GM12875 (cell line): ENCODE results near the gene ATP11A.

Experiments
- H3K4me3 ChIP-seq: one replicate; pipeline ENCODE4 v1.5.1; 2011; ENCODE audit warnings: low read depth, low read length, control low read depth
- TF ChIP-seq, protein P1 (sequence below): IDR thresholded peaks from 2 replicates; pipeline ENCODE4 v1.5.1; 2011; ENCODE audit warnings: low read depth, mild to moderate bottlenecking, control low read depth, inconsistent platforms, low read length, moderate library complexity, borderline replicate concordance; ENCODE audit not compliant: insufficient read depth

Gene ATP11A

DNA sequence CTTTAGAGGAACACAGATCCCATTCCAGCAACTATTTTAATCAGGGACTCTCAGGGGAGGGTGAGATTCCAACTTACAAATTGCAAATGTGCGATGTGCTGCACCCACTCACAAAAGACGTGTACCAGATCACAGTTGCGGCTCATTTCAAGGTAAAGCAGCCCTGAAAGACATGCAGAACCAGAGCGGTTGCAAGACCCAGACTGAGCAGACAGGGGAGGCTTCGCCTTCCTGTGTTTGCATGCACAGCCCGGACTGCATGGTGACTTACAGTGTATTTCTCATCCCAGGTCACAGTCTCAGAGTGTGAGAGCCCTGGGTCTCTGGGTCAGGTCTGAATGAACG, 84.6 kb downstream of the ATP11A start:
- TF ChIP-seq, protein P1, sequence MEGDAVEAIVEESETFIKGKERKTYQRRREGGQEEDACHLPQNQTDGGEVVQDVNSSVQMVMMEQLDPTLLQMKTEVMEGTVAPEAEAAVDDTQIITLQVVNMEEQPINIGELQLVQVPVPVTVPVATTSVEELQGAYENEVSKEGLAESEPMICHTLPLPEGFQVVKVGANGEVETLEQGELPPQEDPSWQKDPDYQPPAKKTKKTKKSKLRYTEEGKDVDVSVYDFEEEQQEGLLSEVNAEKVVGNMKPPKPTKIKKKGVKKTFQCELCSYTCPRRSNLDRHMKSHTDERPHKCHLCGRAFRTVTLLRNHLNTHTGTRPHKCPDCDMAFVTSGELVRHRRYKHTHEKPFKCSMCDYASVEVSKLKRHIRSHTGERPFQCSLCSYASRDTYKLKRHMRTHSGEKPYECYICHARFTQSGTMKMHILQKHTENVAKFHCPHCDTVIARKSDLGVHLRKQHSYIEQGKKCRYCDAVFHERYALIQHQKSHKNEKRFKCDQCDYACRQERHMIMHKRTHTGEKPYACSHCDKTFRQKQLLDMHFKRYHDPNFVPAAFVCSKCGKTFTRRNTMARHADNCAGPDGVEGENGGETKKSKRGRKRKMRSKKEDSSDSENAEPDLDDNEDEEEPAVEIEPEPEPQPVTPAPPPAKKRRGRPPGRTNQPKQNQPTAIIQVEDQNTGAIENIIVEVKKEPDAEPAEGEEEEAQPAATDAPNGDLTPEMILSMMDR: no peak
- no peak overlapping the region for H3K4me3 ChIP-seq

DNA sequence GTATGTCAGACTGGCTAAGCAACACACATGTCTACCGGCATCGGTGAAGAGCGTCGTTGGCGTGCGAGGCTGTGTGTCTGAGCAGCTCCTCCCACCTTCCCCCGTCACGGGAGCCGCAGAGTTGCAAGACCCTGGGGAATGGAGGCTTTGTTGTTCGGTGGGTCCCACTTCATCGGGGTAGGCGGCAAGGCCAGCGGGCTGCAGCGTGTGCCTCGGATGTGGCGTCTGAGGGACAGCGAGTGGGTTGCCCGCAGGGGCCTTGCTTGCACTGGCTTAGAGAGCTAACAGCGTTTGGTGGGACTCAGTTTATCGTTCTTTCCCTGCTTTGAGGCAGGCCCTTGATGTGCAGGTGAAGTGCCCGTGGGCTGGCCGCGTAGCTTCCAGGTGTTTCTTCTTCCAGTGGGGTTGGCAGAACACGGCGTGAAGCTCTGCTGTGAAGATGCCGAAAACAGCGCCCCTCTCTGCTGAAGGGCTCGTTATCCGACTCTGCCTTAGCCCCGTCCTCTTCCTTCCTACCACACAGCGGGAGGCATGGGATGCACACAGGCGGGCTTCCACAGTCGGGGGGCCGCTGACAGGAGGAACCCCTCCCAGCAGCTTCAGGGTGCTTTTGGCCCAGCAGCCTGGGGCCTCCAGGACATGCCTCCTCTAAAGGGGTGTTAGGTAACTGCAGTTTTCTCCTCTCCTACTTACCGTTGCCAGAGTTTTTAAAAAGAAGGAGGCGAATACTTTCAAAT, 85.2 kb downstream of the ATP11A start:
- no peak overlapping the region for H3K4me3 ChIP-seq
- TF ChIP-seq, protein P1: no peak

DNA sequence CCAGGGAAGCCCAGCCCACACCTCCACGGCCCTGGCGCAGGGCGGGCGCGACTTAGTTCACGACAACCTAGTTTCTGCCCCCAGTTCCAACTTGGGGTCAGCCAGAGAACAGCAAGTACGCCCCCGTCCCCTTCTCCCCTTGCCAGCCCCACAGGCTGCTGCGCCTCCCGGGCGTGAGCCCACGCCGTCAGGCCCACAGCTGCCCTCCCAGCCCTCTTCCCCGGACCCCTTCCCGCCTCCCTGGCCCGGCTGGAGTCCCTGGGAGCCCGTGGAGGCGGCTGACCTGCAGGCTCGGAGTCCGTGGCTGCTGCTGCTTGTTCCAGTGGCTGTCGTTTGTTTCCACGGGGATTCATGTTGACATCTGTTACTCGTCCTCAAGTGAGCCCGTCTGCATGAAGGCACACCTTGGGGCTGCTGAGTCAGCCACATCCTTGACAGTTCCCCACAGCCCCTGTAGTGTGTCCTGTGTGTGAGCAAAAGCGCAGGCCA, 86.0 kb downstream of the ATP11A start:
- TF ChIP-seq, protein P1: no peak

DNA sequence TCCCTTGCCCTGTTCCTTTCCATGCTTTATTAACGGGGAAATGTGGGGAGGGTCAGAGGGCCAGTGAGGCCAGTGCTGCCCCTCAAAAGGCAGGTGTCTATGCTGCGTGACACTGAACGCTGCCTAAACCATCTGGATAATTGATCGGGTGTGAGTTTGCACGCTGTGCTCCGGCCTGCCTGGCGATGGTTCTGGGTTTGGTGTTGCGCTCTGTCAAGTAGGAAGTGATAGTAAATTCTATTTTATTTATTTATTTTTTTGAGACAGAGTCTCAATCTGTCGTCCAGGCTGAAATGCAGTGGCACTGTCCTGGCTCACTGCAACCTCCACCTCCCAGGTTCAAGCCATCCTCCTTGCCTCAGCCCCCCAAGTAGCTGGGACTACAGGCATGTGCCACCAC, 86.5 kb downstream of the ATP11A start:
- TF ChIP-seq, protein P1: no peak

More for the DNA sequence above, 86.0 kb downstream of the ATP11A start:
- H3K4me3 ChIP-seq: no peak overlapping the region

DNA sequence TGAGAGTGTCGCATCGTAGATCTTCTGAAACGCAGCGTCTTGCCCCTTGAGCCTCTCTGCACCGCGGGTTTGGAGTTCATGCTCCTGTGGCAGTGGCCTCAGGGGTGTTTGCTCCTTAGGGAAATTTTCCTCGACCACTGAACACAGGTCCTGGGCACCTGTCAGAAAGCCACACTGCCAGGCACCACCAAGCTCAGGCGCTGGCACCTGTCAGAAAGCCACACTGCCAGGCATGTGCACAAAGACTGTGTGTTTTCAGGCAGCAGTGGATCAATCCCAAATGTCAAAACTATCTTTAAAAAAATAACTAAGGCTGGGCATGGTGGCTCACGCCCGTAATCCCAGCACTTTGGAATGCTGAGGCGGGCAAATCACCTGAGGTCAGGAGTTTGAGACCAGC, 87.1 kb downstream of the ATP11A start:
- no peak overlapping the region for H3K4me3 ChIP-seq
- TF ChIP-seq, protein P1: no peak

More for the DNA sequence above, 86.5 kb downstream of the ATP11A start:
- no peak overlapping the region for H3K4me3 ChIP-seq

DNA sequence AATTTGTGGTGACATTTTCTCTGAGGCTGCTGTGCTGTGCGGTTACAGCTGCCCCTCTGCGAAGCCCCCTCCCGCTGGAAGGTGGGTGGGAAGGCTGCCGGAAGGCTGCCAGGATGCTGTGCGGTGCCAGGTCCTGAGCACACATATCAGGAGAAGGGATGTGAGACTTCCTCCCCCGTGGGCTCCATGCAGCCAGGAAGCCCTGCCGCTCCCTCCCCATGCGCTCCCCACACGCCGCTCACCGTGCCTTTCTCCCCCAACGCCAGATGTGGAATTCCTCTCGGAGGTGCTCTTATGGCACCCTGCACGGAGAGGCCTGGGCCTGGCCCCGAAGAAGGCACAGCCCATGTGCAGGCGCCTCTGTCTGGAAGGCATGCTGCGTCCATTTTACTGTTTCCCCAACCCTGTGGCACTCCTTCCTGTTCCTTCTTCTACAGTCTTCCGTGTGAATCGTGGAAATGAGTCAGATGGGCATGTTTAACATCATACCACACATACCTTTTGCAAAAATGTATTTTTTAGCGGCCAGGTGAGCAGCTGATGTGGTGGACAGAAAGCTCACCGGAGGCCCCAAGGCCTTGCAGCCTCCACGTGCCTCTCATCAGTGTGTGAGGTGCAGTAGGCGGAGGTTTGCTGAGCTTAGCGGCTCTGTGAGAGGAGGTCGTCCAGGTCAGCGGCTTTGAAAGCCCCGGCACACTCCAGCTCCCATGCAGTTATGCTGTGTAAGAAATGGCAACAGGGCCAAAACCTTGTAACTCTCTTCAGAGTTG, 88.0 kb downstream of the ATP11A start:
- H3K4me3 ChIP-seq: no peak overlapping the region
- TF ChIP-seq, protein P1: no peak

DNA sequence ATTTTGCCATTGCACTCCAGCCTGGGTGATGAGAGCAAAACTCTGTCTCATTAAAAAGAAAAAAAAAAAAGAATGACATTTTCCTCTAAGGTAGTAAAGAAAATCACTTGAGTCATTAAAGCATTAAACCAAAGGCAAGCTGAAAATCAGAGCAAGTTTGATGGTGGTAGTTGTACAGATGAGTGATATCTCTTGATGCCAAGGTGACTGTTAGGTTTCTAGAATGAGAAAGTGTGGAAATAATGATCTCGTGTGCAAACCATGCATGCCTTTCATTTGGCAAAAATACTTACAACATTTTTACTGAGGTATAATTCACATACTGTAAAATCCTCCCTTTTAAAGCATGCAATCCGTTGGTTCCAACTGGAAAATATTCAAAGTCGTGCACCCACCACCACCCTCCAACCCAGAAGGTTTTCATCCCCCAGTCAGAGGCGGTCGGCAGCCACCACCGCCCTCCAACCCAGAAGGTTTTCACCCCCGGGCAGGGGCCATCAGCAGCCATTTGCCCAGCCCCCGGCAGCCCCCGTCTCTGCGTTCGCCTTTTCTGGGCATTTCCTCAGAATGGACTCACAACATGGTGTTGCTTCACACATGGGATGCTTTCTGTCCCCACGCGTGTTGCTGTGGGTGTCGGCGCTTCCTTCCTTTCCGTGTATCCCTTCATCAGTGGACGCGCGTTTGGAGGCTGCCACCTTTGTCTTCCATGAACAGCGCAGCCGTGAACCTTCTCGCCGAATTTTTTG, 90.2 kb downstream of the ATP11A start:
- TF ChIP-seq, protein P1: no peak

More for the DNA sequence above, 90.2 kb downstream of the ATP11A start:
- H3K4me3 ChIP-seq: no peak overlapping the region
